ENCODE results near the gene THPO.
A peak's percentile ranks its signal among the peaks of the same experiment; 100 is the strongest.

Gene THPO

DNA sequence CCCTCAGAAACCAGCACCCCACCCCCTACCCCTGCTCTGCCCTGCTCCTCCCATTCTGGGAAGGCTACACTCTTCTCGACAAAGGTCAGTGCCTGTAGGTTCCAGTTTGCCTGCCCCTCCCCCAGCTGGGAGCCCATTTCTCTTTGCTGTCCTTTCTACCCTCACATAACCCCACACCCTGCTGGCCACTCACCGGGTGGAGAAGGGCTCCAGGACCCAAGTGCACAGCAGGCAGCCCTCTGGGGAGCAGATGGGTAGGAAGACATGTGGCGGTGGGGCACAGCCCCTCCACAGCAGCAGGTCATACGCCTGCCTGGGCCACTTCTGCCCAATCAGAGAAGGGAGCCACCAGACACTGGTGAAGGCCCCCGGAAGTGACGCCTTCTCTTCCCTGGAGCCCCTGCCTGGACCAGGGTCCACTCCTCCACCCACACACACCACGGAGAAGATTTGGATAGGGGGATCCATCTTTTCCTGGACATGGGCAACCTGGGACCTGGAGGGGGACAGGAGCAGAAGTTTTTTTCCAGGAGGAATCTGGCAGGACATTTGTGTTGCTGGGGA lies at the start of gene THPO:
THPO (minus strand) TSS at position 326 of the 564 bp plus-strand sequence. CDS start 1,948 bp downstream, outside the sequence.
- DNase-seq: no peak

DNA sequence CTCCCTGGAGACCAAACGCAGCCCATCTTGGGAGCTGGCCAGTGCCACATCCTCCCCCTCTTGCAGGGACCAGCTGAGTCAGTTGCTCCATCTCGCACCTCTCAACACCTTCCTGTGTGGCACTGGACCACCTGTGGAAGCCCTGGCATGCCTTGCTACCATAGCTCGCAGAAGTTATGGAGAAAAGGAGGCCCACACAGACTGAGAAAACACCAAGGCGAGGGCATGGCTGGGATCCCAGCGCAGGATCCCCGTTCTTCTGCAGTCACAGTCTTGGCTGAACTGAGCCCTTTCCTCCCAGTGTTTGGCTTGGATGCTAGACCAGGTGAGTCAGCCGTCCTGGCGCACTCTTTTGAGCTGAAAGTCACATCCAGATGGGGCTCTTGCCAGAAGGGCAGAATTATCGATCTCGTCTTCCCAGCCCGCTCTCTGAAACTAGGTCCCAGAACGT lies 48.7 kb upstream of the THPO start:
- no peak for DNase-seq

DNA sequence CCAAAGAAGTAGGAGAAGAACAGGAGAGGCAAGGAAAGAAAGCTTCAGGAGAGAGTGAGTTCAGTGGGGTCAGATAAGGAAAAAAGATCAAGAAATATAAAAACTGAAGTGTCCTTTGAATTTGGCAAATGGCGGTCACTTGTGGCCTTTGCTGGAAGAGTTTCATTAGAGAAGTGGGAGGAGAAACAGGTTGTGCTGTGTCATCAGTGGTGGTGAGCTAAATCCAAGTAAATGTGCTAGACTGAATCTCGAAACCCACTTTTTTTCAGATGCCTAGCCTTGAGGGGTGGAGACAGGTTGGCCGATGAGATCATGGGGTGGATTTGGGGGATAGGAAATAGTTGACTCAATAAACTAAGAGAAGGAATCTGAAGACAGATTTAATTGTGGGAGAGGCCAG lies 45.6 kb upstream of the THPO start:
- no peak for DNase-seq

GRCh38 chr3:184419171-184419570 lies 41.2 kb upstream of the THPO start:
- no peak for DNase-seq

GRCh38 chr3:184417619-184418327 lies 39.8 kb upstream of the THPO start:
- peak; percentile 1 for DNase-seq

GRCh38 chr3:184415203-184415490 lies 37.1 kb upstream of the THPO start:
- no peak for DNase-seq

DNA sequence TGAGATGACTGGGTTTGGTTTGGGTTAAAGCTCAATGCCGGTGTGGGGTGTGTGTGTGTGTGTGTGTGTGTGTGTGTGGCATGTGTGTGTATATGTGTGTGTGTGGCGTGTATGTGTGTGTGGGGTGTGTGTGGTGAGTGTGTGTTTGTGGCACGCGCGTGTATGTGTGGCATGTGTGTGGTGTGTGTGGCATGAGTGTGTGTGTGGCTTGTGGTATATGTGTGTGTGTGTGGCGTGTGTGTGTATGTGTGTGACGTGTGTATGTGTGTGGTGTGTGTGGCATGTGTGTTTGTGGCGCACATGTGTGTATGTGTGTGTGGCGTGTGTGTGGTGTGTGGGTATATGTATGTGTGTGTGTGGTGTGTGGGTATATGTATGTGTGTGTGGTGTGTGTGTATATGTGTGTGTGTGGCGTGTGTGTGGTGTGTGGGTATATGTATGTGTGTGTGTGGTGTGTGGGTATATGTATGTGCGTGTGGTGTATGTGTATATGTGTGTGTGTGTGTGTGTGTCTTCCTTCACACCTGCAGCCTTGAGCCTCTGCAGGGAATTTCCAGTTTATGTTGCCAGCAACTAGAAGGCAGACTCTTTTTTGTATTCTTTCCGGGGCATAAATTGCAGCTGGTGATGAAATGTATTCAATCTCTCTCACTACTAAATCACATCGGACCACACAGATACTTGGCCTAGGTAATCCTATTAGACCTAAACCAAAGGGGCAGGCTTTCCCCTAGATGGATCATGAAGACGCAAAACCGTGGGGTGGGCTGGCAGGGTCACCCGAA lies 36.6 kb upstream of the THPO start:
- no peak for DNase-seq

DNA sequence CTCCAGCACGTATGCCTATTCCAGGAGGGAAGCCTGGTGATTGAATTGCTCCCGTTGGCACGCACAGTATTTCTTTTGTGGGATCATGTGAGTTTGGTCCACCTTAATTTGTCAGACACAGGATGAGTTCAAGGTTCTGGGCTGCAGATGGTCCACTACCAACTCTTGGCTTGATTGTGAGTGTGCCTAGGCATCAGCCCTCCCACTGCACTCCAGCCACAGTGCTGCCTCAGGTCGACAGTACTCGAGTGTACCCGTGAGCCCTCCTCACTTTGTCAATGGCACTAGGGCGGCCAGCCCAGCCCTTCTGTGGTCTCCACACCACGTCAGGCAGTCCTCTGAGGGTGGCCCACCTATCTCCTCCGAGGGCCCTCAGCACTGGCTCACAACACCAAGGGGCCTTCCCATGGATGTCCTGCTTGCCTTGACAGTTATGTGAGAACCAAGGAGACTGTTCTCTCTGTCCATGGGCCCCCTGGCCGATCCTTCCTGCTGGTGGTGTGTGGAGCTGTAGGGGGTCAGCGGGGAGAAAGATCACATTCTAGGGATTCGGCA lies 32.0 kb upstream of the THPO start:
- no peak for DNase-seq

DNA sequence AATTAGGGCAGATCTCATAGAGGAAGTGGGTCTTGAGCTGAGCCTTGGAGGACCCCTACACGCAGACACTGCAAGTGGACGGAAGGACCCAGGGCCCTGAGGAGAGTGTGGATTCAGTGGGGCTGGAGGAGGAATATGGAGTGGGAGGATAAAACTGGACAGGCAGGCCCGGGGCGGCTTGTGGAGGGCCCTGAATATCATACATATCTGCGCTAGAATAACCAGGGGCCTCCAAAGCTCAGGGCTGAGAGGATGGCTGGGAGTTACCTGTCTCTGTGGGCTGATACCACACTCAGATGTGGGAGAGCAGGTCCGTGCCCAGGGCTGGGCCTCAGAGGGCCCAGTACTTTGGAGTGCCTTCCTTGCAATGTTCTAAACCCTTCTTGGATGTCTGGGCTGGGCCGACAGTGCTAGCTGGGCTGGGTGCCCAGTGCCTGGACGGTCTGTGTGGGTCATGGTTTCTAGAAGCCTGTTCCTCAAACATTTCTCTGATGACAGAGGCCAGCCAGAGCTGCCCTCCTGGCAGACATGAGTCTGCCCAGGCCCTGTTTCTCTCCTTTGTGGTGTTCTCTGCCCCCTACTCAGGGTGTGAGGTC lies 31.4 kb upstream of the THPO start:
- no peak for DNase-seq

DNA sequence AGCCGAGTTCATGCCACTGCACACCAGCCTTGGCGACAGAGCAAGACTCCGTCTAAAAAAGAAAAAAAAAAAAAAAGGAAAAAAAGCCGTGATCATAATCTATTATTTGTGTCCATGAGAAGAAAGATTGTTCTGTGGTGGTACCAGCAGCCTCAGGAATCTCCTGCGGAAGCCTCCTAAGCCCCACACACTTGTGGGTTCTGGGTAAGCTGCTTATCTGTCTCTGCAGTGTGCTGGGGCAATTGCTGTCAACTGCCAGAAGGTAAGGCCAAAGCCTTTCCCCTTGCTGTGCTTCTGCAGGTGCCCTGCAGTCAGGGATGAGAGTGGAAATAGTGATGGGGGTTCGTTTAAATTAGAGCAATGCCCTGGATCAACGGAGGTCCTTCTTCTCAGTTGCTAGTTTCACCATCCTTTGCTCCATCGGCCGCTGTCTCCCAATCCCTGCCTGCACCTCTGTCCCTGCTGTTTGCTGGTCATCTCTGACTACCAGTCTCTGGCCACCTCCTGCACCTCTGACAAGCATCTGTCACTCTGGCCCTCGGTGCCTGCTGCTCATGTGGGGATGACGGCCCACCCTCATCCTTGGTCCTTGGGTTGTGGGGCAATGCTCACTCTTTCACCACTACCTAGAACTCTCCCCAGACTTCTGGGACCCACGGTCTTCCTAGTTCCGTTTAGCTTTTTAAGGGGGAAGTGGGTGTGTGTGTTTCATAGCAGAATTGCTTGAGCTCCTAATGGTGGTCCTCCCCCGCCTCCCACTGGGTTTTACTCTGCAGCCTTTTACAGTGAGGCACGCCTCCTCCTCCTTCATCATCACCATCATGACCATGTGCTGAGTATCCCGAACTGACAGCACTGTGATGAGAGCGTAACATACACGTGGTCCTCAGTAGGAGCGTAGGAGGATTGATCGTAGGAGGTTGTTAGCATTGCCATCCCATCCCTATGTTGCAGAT lies 27.3 kb upstream of the THPO start:
- DNase-seq: no peak

DNA sequence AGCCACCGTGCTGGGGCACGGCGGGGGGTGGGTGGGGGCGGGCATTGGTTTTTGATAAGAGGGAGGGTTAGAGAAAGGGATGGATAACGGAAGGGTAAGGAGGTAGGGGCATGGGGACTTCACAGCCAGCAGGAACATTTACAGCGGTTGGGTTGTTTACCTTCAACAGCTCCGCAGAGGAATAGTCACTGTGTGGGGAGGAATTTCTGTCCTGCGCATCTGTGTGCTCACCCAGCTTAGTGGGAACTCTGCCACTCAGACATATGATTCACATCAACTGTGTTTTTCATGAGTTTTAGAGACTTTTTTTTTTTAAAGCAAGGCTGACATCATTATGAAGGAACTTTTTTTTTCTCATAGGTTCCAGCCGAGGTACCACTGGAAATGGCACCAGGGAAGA lies 21.4 kb upstream of the THPO start:
- no peak for DNase-seq

DNA sequence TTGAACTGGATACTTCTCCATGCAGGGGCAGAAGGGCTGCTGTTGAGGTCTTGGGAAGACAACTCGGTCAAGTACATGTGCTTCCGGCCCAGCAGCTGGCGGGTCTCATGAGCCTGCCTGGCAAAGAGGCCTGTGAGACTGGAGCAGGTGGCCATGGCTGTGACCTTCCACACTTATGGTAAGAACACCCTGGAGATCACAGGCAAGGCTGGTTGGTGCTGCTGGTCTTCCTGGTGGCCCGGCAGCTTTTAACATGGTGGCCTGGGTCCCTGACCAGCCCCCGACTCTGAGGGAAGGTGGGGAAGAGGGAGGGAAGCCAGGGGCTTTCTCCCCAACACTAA lies 17.3 kb upstream of the THPO start:
- DNase-seq: no peak

DNA sequence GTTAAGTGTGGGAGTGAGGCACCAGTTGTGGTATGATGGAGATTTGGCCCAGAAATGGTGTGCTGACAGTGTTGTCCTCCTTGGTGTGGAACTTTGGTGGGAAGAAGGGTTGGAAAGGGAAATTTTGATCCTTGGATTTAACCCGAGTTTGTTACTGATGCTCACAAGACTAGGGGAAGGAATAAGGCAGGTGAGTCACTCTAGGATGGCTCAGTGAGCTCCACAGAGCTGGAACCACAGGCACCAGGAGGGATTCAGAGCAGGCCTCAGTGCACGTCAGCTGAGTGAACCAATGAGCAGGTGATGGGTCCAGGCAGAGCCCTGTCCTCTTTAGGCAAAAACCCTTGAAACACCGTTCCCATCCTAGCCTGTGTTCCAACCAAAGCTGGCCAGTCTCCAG lies 13.3 kb upstream of the THPO start:
- DNase-seq: no peak

GRCh38 chr3:184389935-184390528 lies 12.0 kb upstream of the THPO start:
- DNase-seq: no peak

DNA sequence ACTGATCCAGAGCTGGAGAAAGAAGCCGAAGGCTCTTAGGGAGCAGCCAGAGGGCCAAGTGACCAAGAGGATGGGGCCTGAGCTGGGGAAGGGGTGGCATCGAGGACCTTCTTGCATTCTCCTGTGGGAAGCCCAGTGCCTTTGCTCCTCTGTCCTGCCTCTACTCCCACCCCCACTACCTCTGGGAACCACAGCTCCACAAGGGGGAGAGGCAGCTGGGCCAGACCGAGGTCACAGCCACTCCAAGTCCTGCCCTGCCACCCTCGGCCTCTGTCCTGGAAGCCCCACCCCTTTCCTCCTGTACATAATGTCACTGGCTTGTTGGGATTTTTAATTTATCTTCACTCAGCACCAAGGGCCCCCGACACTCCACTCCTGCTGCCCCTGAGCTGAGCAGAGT lies 11.4 kb upstream of the THPO start:
- no peak for DNase-seq

GRCh38 chr3:184388936-184389230 lies 10.9 kb upstream of the THPO start:
- DNase-seq: no peak

GRCh38 chr3:184388164-184388935 lies 10.3 kb upstream of the THPO start:
- DNase-seq: no peak

- DNase-seq: no peak
These were observed 9.2 kb upstream of the THPO start for GRCh38 chr3:184387174-184387714.

DNA sequence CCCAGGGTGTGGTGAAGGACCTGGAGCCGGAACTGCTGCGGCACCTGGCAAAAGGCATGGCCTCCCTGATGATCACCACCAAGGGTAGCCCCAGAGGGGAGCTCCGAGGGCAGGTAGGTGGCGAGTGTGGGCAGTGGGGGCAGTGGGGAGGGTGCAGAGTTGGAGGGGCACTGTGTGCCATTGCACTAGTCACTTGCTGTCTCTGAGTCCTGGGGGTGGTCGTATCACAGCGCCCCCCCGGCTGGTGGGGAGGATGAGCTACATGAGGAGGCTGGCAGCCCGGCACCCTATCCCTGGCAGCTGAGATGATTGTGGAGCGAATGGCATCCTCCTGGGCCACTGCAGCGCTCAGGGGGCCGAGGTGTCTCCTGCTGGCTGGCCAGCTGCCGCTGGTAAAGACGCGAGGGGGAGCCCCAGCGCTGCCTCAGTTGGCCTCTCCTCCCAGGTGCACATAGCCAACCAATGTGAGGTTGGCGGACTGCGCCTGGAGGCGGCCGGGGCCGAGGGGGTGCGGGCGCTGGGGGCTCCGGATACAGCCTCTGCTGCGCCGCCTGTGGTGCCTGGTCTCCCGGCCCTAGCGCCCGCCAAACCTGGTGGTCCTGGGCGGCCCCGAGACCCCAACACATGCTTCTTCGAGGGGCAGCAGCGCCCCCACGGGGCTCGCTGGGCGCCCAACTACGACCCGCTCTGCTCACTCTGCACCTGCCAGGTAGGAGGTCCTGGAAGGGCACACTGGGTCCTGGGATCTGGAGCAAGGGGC lies 8.2 kb upstream of the THPO start:
- DNase-seq: no peak

- no peak for DNase-seq
These were observed 6.9 kb upstream of the THPO start for GRCh38 chr3:184384856-184385422.
